CD8-positive, alpha-beta memory T cell (primary cell): ENCODE results near the gene EN2. TPM values are rescaled to one million over a fixed set of nuclear protein-coding genes. Genes with fewer than 3 reads are reported as not detected.
A peak's percentile ranks its signal among the peaks of the same experiment; 100 is the strongest.
"Not testable (repeated sequence)": the region's sequence is repeated elsewhere in the genome, so short reads cannot be mapped to it uniquely, and the experiment has no call there.

ENCODE experiments used
- CTCF ChIA-PET: fragments of 350-600 bp; sonication (Branson Sonifier 250); formaldehyde crosslinking; loops from one replicate; lab custom pipeline; 2021; ENCODE audit warnings: antibody characterized with exemption; lab: Charles Lee
- POLR2A ChIA-PET: fragments of 350-600 bp; sonication (Branson Sonifier 250); formaldehyde crosslinking; loops from one replicate; lab custom pipeline; 2021; ENCODE audit warnings: antibody characterized with exemption; lab: Charles Lee
- DNase-seq, 5 donors: peaks; one replicate each; pipeline versions ENCODE4 v3.0.0 to v3.0.0-alpha.2; 2020 to 2022; ENCODE audit warnings: mixed read lengths in 1 of 5
- H3K27ac ChIP-seq: one replicate; pipeline ENCODE4 v1.7.0; 2013; ENCODE audit warnings: low read depth, mild to moderate bottlenecking, low read length, moderate library complexity
- H3K27me3 ChIP-seq: 2 replicates; pipeline ENCODE4 v1.7.0; 2013; ENCODE audit warnings: low read length, mild to moderate bottlenecking; ENCODE audit not compliant: insufficient read depth, poor library complexity, severe bottlenecking
- H3K36me3 ChIP-seq: 2 replicates; pipeline ENCODE4 v1.7.0; 2013; ENCODE audit warnings: mild to moderate bottlenecking, low read length, moderate library complexity; ENCODE audit not compliant: insufficient read depth
- H3K4me1 ChIP-seq: 2 replicates; pipeline ENCODE4 v1.7.0; 2013; ENCODE audit warnings: mild to moderate bottlenecking, low read length, moderate library complexity; ENCODE audit not compliant: insufficient read depth
- H3K4me3 ChIP-seq: 2 replicates; pipeline ENCODE4 v1.7.0; 2013; ENCODE audit warnings: mild to moderate bottlenecking, low read length
- H3K9me3 ChIP-seq: 2 replicates; pipeline ENCODE4 v1.7.0; 2013; ENCODE audit warnings: mild to moderate bottlenecking, low read length
- H3K27ac Mint-ChIP-seq, 8 donors: one replicate each; pipeline ENCODE4 v1.8.0; 2020 to 2021; ENCODE audit warnings: mixed read lengths in 8 of 8, mild to moderate bottlenecking in 6 of 8, inconsistent platforms in 3 of 8, moderate library complexity in 3 of 8
- H3K27me3 Mint-ChIP-seq, 2 donors: one replicate each; pipeline ENCODE4 v1.8.0; 2020 to 2021; ENCODE audit warnings: mixed read lengths in 2 of 2, mild to moderate bottlenecking in 1 of 2, moderate library complexity in 1 of 2
- H3K36me3 Mint-ChIP-seq, 3 donors: one replicate each; pipeline ENCODE4 v1.8.0; 2020 to 2021; ENCODE audit warnings: mixed read lengths in 3 of 3, inconsistent platforms in 1 of 3, mild to moderate bottlenecking in 1 of 3
- H3K4me1 Mint-ChIP-seq, 3 donors: one replicate each; pipeline ENCODE4 v1.8.0; 2020 to 2021; ENCODE audit warnings: mixed read lengths in 3 of 3, inconsistent platforms in 1 of 3, mild to moderate bottlenecking in 1 of 3
- H3K4me3 Mint-ChIP-seq, 7 donors: one replicate each; pipeline ENCODE4 v1.8.0; 2020 to 2021; ENCODE audit warnings: mixed read lengths in 7 of 7, mild to moderate bottlenecking in 6 of 7, moderate library complexity in 4 of 7, inconsistent platforms in 2 of 7
- H3K9me3 Mint-ChIP-seq, 5 donors: one replicate each; pipeline ENCODE4 v1.8.0; 2020 to 2022; ENCODE audit warnings: mixed read lengths in 5 of 5, mild to moderate bottlenecking in 3 of 5, moderate library complexity in 2 of 5, inconsistent platforms in 1 of 5
- polyA plus RNA-seq: library from polyadenylated mRNA; unstranded; fragments of 300-500 nt; fragmentation: Illumina TruSeq; gene quantifications from one replicate; pipeline ENCODE4 v1.2.3, GENCODE V29; 2021
- total RNA-seq, 2 experiments: library from RNA; stranded (reverse); gene quantifications; one replicate each; pipeline ENCODE4 v1.2.3, GENCODE V29; 2021

The EN2 gene
- total and polyA plus RNA-seq, 3 experiments from 2014 or later: not detected

DNA sequence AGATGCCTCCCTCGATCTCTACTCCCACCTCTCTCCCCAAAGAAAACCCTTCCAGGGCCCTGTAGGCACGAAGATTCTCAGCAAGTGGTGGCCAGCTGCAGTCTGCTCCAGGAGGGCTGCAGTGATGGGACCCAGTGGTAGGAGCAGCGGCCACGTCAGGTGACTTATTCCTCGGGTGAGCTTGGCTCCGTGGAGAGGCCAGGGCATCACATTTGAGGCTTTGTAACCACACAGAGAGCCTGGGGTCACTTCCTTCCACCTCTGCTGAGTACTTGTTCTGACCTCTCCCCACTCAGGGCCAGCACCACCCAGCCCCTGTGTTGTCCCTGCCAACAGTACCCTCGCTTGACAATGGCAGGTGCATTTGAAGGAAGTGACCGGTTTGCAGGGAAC, 17.9 kb upstream of the EN2 start:
- H3K36me3 Mint-ChIP-seq: peaks cover 0 to 3% (median 0%) of the 10 kb centered on the region in 3 donors
- Histone ChIP-seq H3K27me3 (no peaks in the 10 kb centered on the region), H3K36me3 (no peaks in the 10 kb centered on the region), H3K4me3 (no peak overlapping the region), H3K27ac (no peak overlapping the region), H3K9me3 (no peaks in the 10 kb centered on the region), H3K4me1 (no peaks in the 10 kb centered on the region)
- H3K27me3 Mint-ChIP-seq: peaks cover 19 to 64% of the 10 kb centered on the region in 2 donors
- H3K9me3 Mint-ChIP-seq: peaks cover 0 to 2% (median 0%) of the 10 kb centered on the region in 5 donors
- ChIA-PET POLR2A (no interaction called here), CTCF (no interaction called here)
- no peaks in the 10 kb centered on the region for H3K4me1 Mint-ChIP-seq
- H3K27ac Mint-ChIP-seq: peak overlapping the region in 1 of 8 donors; percentile 47
- peak in 1 of 5 donors; percentile 38 for DNase-seq
- H3K4me3 Mint-ChIP-seq: no peak overlapping the region

GRCh38 chr7:155441856-155442255, 16.1 kb upstream of the EN2 start:
- no peaks in the 10 kb centered on the region for H3K4me1 Mint-ChIP-seq
- ChIA-PET CTCF (no interaction called here), POLR2A (no interaction called here)
- Histone ChIP-seq H3K27ac (no peak overlapping the region), H3K36me3 (no peaks in the 10 kb centered on the region), H3K4me3 (no peak overlapping the region), H3K4me1 (no peaks in the 10 kb centered on the region), H3K9me3 (no peaks in the 10 kb centered on the region), H3K27me3 (no peaks in the 10 kb centered on the region)
- H3K9me3 Mint-ChIP-seq: no peaks in the 10 kb centered on the region
- DNase-seq: no peak
- no peaks in the 10 kb centered on the region for H3K36me3 Mint-ChIP-seq
- H3K27me3 Mint-ChIP-seq: peaks cover 14 to 52% of the 10 kb centered on the region in 2 donors
- no peak overlapping the region for H3K27ac Mint-ChIP-seq
- H3K4me3 Mint-ChIP-seq: no peak overlapping the region

- H3K4me1 Mint-ChIP-seq: peaks cover 0 to 10% (median 1%) of the 10 kb centered on the region in 3 donors
- no peaks in the 10 kb centered on the region for H3K9me3 Mint-ChIP-seq
- ChIA-PET POLR2A (no interaction called here), CTCF (no interaction called here)
- Histone ChIP-seq H3K27ac (no peak overlapping the region), H3K36me3 (no peaks in the 10 kb centered on the region), H3K27me3 (peaks cover 17% of the 10 kb centered on the region), H3K4me3 (no peak overlapping the region), H3K9me3 (no peaks in the 10 kb centered on the region), H3K4me1 (no peaks in the 10 kb centered on the region)
- H3K27me3 Mint-ChIP-seq: peaks cover 26 to 52% of the 10 kb centered on the region in 2 donors
- DNase-seq: peak in 1 of 5 donors; percentile 8
- no peak overlapping the region for H3K27ac Mint-ChIP-seq
- no peak overlapping the region for H3K4me3 Mint-ChIP-seq
- H3K36me3 Mint-ChIP-seq: no peaks in the 10 kb centered on the region
Observed at GRCh38 chr7:155444746-155445145, 13.2 kb upstream of the EN2 start.

DNA sequence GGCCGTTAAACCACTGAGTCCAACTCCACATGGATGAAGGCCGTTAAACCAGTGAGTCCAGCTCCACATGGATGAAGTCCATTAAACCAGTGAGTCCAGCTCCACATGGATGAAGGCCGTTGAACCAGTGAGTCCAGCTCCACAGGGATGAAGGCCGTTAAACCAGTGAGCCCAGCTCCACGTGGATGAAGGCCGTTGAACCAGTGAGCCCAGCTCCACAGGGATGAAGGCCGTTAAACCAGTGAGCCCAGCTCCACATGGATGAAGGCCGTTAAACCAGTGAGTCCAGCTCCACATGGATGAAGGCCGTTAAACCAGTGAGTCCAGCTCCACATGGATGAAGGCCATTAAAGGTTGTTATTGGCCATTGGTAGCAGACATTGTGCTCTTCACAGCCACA, 12.3 kb upstream of the EN2 start:
- H3K9me3 ChIP-seq, H3K36me3 Mint-ChIP-seq, H3K9me3 Mint-ChIP-seq, H3K27ac Mint-ChIP-seq, H3K27ac ChIP-seq, H3K4me3 Mint-ChIP-seq, H3K4me3 ChIP-seq, CTCF ChIA-PET, H3K4me1 ChIP-seq, H3K36me3 ChIP-seq: not testable (repeated sequence)
- POLR2A ChIA-PET: interaction anchor here (0.6 kb wide), 1 partner anchor 988 kb away, joined by 3 read pairs; no protein-coding TSS in a partner anchor
- peaks cover 26 to 50% of the 10 kb centered on the region in 2 donors for H3K27me3 Mint-ChIP-seq
- peak in 1 of 5 donors; percentile 11 for DNase-seq
- H3K27me3 ChIP-seq: peaks cover 17% of the 10 kb centered on the region
- peaks cover 0 to 10% (median 1%) of the 10 kb centered on the region in 3 donors for H3K4me1 Mint-ChIP-seq

- Mint-ChIP-seq H3K4me1 (peaks cover 1 to 17% (median 4%) of the 10 kb centered on the region in 3 donors), H3K27ac (peak overlapping the region in 1 of 8 donors; percentile 93), H3K36me3 (no peaks in the 10 kb centered on the region), H3K27me3 (peaks cover 39 to 56% of the 10 kb centered on the region in 2 donors), H3K9me3 (no peaks in the 10 kb centered on the region), H3K4me3 (no peak overlapping the region)
- no peak for DNase-seq
- no peaks in the 10 kb centered on the region for H3K4me1 ChIP-seq
- ChIA-PET POLR2A (no interaction called here), CTCF (no interaction called here)
- no peaks in the 10 kb centered on the region for H3K9me3 ChIP-seq
- peaks cover 23% of the 10 kb centered on the region for H3K27me3 ChIP-seq
- H3K4me3 ChIP-seq: no peak overlapping the region
- no peaks in the 10 kb centered on the region for H3K36me3 ChIP-seq
- H3K27ac ChIP-seq: no peak overlapping the region
Observed at GRCh38 chr7:155447603-155448002, 10.3 kb upstream of the EN2 start.

DNA sequence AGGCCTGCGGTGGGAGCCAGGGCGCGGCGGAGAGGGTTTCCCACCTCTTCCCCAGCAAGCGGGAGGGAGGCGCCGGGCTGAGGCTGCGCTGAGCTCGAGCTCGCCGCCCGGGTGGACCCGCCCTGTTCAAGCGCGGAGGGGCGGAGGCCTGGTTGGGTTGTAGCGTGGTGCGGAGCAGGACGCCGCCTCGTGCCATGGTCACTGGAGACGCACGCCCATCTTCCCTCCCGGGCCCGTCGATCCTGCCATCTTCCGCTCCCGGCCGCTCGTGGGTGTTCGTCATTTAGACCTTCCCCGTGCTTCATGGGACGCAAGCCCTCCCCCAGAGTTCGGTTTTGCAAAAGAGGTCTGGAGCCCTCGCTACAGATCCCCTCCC, 9.3 kb upstream of the EN2 start:
- Mint-ChIP-seq H3K36me3 (no peaks in the 10 kb centered on the region), H3K27ac (no peak overlapping the region), H3K4me1 (peaks cover 1 to 21% (median 4%) of the 10 kb centered on the region in 3 donors), H3K4me3 (no peak overlapping the region), H3K9me3 (no peaks in the 10 kb centered on the region), H3K27me3 (peaks cover 44 to 56% of the 10 kb centered on the region in 2 donors)
- DNase-seq: peak in 1 of 5 donors; percentile 3
- peaks cover 23% of the 10 kb centered on the region for H3K27me3 ChIP-seq
- H3K4me1 ChIP-seq: no peaks in the 10 kb centered on the region
- H3K36me3 ChIP-seq: no peaks in the 10 kb centered on the region
- no peak overlapping the region for H3K27ac ChIP-seq
- no peaks in the 10 kb centered on the region for H3K9me3 ChIP-seq
- no peak overlapping the region for H3K4me3 ChIP-seq
- ChIA-PET CTCF (no interaction called here), POLR2A (no interaction called here)

DNA sequence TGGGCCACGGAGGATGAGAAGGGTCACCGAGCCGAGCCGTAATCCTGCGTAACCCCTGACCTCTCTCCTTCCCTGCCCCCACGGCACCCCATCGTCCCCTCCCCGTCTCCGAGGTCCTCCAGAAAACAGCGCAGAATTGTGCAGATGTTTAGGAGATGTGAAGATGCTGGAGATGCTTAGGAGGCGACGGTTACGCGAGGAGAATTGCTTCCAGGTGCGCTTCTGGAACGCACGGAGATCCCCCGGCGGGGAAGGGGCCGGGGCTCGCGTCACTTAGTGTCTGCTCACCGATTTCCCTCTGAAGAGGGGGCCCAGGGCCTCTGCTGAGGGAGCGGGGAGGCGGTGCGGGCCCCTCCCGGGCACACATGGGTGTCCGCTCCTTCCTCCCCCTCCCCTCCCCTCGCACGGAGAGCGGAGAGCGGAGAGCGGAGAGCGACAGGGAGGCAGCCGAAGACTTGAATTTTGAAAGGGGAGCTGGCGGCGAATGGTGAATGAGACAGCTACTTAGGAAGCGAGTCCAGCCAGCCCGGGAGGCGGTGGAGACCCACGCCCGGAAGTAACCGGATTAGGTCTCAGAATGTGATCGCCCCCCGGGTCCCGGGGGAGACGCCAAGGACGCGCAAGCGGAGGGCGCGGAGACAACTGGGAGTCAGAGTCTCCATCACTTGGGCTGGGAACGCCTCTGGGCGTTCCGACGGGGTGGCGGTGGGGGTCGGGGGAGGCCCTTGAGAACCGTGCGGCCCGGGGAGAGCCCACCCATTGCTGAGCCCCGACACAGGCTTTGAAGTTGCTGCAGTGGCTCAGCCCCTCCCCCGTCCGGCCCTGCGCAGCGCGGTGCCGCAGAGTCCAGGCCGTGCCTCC, 8.7 kb upstream of the EN2 start:
- POLR2A ChIA-PET: no interaction called here
- Mint-ChIP-seq H3K36me3 (no peaks in the 10 kb centered on the region), H3K9me3 (no peaks in the 10 kb centered on the region), H3K4me1 (peaks cover 1 to 21% (median 4%) of the 10 kb centered on the region in 3 donors), H3K27ac (no peak overlapping the region), H3K27me3 (peaks cover 44 to 58% of the 10 kb centered on the region in 2 donors), H3K4me3 (no peak overlapping the region)
- Histone ChIP-seq H3K4me3 (no peak overlapping the region), H3K27ac (no peak overlapping the region), H3K9me3 (no peaks in the 10 kb centered on the region), H3K36me3 (no peaks in the 10 kb centered on the region), H3K27me3 (peaks cover 23% of the 10 kb centered on the region), H3K4me1 (no peaks in the 10 kb centered on the region)
- CTCF ChIA-PET: no interaction called here
- DNase-seq: peak in 1 of 5 donors; percentile 20

DNA sequence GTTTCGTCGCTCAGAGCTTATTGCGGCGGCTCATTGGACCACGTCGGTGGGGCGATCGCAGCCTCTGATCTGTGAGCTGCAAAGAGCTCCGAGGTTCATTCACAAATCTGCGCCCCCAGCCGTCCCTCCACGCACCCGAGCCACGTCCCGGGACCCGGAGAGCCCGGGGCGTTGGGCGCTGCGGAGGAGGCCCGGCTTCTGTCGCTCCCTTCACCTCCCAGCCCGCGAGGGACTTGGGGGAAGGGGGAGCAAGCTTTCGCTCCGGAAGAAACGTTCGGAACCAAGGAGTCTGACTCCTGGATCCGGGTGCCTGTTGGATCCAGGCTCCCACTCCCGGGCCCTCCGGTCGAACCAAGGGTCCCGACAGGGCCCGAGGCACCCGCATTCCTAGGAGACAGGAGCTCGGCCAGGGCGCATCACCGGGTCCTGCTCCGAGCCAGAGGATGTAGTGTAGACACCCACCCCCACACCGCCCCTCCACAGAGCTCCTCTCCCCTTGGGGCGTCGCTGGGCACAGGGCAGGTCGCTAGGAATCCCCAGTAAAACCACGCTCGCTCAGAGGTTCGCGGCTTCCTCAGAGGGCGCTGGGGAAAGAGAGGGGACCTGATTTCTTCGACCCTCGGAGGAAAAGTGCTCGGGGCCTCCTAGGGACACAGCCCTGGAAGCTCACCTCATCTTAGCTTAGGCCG, 7.9 kb upstream of the EN2 start:
- H3K4me3 ChIP-seq: no peak overlapping the region
- ChIA-PET CTCF (no interaction called here), POLR2A (no interaction called here)
- H3K4me1 Mint-ChIP-seq: peaks cover 1 to 27% (median 4%) of the 10 kb centered on the region in 3 donors
- no peaks in the 10 kb centered on the region for H3K36me3 ChIP-seq
- H3K36me3 Mint-ChIP-seq: no peaks in the 10 kb centered on the region
- H3K4me1 ChIP-seq: no peaks in the 10 kb centered on the region
- H3K27me3 Mint-ChIP-seq: peaks cover 41 to 62% of the 10 kb centered on the region in 2 donors
- DNase-seq: peak in 1 of 5 donors; percentile 19
- H3K27me3 ChIP-seq: peaks cover 25% of the 10 kb centered on the region
- no peaks in the 10 kb centered on the region for H3K9me3 ChIP-seq
- H3K27ac Mint-ChIP-seq: no peak overlapping the region
- no peak overlapping the region for H3K27ac ChIP-seq
- H3K9me3 Mint-ChIP-seq: no peaks in the 10 kb centered on the region
- no peak overlapping the region for H3K4me3 Mint-ChIP-seq
